Ascending aorta (tissue), 2 donors: ENCODE results near the gene NFKBIA. TPM values are rescaled to one million over a fixed set of nuclear protein-coding genes. Genes with fewer than 3 reads are reported as not detected.

Experiments
- DNase-seq, 2 donors: peaks; one replicate each; pipeline ENCODE4 v3.0.0-alpha.2; 2019; ENCODE audit warnings: low spot score in 2 of 2
- H3K27ac ChIP-seq, 2 donors: fragments of 200-600 bp; sonication (generic); one replicate each; pipeline ENCODE4 v1.5.1; 2016 to 2017; ENCODE audit warnings: mild to moderate bottlenecking in 1 of 2
- H3K27me3 ChIP-seq: fragments of 200-600 bp; sonication (generic); one replicate; pipeline ENCODE4 v1.5.1; 2017
- H3K36me3 ChIP-seq, 2 donors: fragments of 200-600 bp; sonication (generic); one replicate each; pipeline ENCODE4 v1.5.1; 2016
- H3K4me1 ChIP-seq, 2 donors: fragments of 200-600 bp; sonication (generic); one replicate each; pipeline ENCODE4 v1.5.1; 2016 to 2017; ENCODE audit warnings: mild to moderate bottlenecking in 1 of 2
- H3K4me3 ChIP-seq, 2 donors: fragments of 200-600 bp; sonication (generic); one replicate each; pipeline ENCODE4 v1.5.1; 2016 to 2017; ENCODE audit warnings: mild to moderate bottlenecking in 1 of 2
- H3K9me3 ChIP-seq, 2 donors: fragments of 200-600 bp; sonication (generic); one replicate each; pipeline ENCODE4 v1.5.1; 2016
- CTCF ChIP-seq, 3 experiments: fragments of 200-600 bp in 2 of 3; fragments of 450-650 bp in 1 of 3; sonication (generic) in 2 of 3; IDR thresholded peaks; one replicate each; pipeline ENCODE4 v1.5.1; 2016 to 2019; ENCODE audit warnings: antibody characterized with exemption in 3 of 3, mild to moderate bottlenecking in 1 of 3, moderate library complexity in 1 of 3
- intact Hi-C: fragments of 100-400 bp; cut with DNase I; formaldehyde crosslinking; loops from one replicate; pipeline ENCODE4 v1.15.1; 2023
- total RNA-seq: library from RNA; depleted of rRNA; stranded (reverse); fragments of >200 nt; gene quantifications from one replicate; pipeline ENCODE4 v1.1.0, GENCODE V29; 2016

The NFKBIA gene
- total RNA-seq, 1 donor from 2014 or later, result 944 TPM

DNA sequence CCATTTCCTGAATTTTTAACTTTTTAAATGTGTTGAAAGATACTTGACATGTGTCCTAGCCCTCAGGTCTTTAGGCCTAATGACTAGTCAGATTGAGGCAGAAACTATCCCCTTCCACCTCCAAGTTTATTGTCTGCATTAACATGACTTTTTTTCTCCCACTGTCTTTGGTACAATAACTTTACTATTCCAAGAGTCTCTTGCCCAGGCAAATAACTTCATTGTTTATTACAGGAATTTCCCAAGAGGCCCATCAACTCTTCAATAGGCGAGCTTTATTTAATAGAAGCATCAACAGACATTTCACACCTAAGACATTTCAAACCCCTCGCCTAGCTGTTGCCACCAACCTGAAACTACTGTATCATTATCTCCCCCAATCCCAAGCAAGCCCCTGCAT lies 10.7 kb downstream of the NFKBIA start:
- H3K4me3 ChIP-seq, result no peak overlapping the region
- intact Hi-C loops, result no loop called here
- TF ChIP-seq CTCF (IDR thresholded peaks at IDR 0.05), result no peak
- no peaks in the 10 kb centered on the region for H3K27me3 ChIP-seq
- H3K9me3 ChIP-seq, result no peaks in the 10 kb centered on the region
- H3K4me1 ChIP-seq, result peaks cover 4 to 10% of the 10 kb centered on the region in 2 donors
- H3K36me3 ChIP-seq, result no peaks in the 10 kb centered on the region
- DNase-seq, result no peak
- no peak overlapping the region for H3K27ac ChIP-seq

DNA sequence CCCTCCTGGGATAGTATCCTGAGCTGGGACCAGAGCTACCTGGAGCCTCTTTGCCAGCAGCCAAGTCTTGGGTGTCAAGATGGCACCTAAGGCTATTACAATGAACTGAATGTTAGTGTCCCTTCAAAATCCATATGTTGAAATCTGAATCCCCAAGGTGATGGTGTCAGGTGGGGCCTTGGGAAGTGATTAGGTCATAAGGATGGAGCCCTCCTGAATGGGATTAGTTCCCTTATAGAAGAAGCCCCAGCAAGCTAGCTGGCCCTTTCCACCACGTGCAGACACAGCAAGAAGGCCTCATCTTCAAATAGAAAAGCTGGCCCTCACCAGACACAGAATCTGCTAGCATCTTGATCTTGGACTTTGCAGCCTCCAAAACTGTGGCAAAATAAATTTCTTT lies 12.4 kb downstream of the NFKBIA start:
- H3K36me3 ChIP-seq, result no peaks in the 10 kb centered on the region
- TF ChIP-seq CTCF (IDR thresholded peaks at IDR 0.05), result no peak
- no peaks in the 10 kb centered on the region for H3K9me3 ChIP-seq
- H3K4me1 ChIP-seq, result no peaks in the 10 kb centered on the region
- no peak for DNase-seq
- intact Hi-C loops, result no loop called here
- H3K27ac ChIP-seq, result no peak overlapping the region
- no peaks in the 10 kb centered on the region for H3K27me3 ChIP-seq
- no peak overlapping the region for H3K4me3 ChIP-seq

DNA sequence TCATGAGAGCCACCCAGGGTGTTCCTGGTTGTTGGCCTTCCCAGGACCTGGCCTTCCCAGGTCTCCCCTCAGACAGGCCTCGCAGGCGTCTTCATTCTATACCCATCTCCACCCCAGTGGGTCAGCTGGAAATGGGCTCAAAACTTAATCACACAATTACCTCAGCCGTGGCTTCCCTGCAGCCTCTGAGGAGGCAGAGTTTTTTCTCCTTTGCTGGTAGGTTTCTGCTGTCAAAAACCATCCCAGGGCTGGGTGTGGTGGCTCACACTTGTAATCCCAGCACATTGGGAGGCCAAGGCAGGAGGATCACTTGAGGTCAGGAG lies 13.2 kb downstream of the NFKBIA start:
- Histone ChIP-seq H3K27ac (no peak overlapping the region), H3K4me1 (peaks cover 0 to under 1% of the 10 kb centered on the region in 2 donors), H3K9me3 (no peaks in the 10 kb centered on the region), H3K27me3 (no peaks in the 10 kb centered on the region), H3K36me3 (no peaks in the 10 kb centered on the region), H3K4me3 (no peak overlapping the region)
- TF ChIP-seq CTCF (IDR thresholded peaks at IDR 0.05), result no peak
- intact Hi-C loops, result no loop called here
- DNase-seq, result no peak

DNA sequence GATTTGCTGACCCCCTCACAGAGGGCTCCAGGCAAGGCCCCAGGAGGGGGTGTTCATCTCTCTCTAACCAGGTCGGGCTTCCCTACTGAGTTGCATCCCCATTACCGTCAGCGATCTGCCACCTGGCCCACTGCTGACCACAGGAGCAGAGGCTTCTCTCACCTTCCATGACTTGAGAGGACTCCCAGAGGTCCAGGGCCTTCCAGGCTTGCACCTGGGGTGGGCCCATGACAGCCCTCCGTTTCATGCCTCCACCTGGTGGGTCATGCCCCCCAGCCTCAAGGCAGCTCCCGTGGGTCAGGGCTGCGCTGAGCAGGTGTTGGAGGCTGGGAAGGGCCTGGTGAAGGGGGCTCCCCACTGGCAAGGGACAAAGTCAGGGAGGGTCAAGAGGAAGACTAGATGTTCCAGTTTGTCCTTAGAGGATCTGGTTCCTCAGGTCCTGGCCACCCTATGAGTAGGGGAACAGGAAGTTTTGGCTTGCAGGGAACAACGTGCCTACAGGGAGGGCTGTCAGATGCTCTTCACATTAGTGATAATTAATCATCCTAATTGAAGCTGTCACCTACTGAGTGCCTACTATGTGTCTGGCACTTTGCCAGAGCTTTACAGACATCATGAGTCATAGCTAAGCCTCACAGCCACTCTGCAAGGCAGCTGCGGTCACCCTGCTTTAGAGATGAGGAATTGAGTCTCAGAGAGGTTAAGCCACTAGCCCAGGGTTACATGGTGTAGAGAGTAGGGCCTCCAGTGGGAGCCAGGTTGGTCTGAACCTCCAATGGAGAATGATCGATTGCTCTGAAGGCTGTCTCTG lies 13.8 kb downstream of the NFKBIA start:
- H3K27me3 ChIP-seq, result no peaks in the 10 kb centered on the region
- TF ChIP-seq CTCF (IDR thresholded peaks at IDR 0.05), result no peak
- DNase-seq, result no peak
- H3K4me3 ChIP-seq, result no peak overlapping the region
- intact Hi-C loops, result no loop called here
- H3K36me3 ChIP-seq, result no peaks in the 10 kb centered on the region
- H3K27ac ChIP-seq, result no peak overlapping the region
- peaks cover 4 to 5% of the 10 kb centered on the region in 2 donors for H3K4me1 ChIP-seq
- no peaks in the 10 kb centered on the region for H3K9me3 ChIP-seq

GRCh38 chr14:35389315-35389667 lies 15.3 kb downstream of the NFKBIA start:
- no peaks in the 10 kb centered on the region for H3K36me3 ChIP-seq
- H3K27ac ChIP-seq, result no peak overlapping the region
- no peak overlapping the region for H3K4me3 ChIP-seq
- intact Hi-C loops, result no loop called here
- TF ChIP-seq CTCF (IDR thresholded peaks at IDR 0.05), result no peak
- no peak for DNase-seq
- H3K4me1 ChIP-seq, result peaks cover 14 to 17% of the 10 kb centered on the region in 2 donors
- no peaks in the 10 kb centered on the region for H3K27me3 ChIP-seq
- no peaks in the 10 kb centered on the region for H3K9me3 ChIP-seq
